Measurements from ENCODE around the gene DRD2.

- TF ChIP-seq GATA2 (IDR thresholded peaks at IDR 0.05; ENCODE audit: insufficient read depth, insufficient read length, low read depth, low read length), result no peak
- TF ChIP-seq CTCF (IDR thresholded peaks at IDR 0.05; ENCODE audit: extremely low read depth in 1 of 2, insufficient read depth in 1 of 2, low read depth in 1 of 2, low read length in 2 of 2), result no peak
- no peak for TF ChIP-seq EZH2 (IDR thresholded peaks at IDR 0.05; ENCODE audit: borderline replicate concordance, low read depth, low read length, severe bottlenecking)
- TF ChIP-seq POLR2A (IDR thresholded peaks at IDR 0.05; ENCODE audit: low read depth, low read length), result no peak
- no peak for TF ChIP-seq MAX (IDR thresholded peaks at IDR 0.05; ENCODE audit: insufficient read depth, insufficient read length)
- no peak for TF ChIP-seq JUN (IDR thresholded peaks at IDR 0.05; ENCODE audit: borderline replicate concordance, insufficient read depth, insufficient read length, low read depth)
- TF ChIP-seq FOS (IDR thresholded peaks at IDR 0.05; ENCODE audit: borderline replicate concordance, insufficient read depth, low read length), result no peak
- TF ChIP-seq POLR2AphosphoS5 (IDR thresholded peaks at IDR 0.05; ENCODE audit: insufficient read depth, low read depth, low read length), result no peak
- TF ChIP-seq MYC (IDR thresholded peaks at IDR 0.05; ENCODE audit: low read depth, low read length), result no peak
Observed at GRCh38 chr11:113518716-113519495, 43.7 kb upstream of the DRD2 start.

Measured in endothelial cell of umbilical vein (primary cell).